Measurements from ENCODE around the gene DYRK3. TPM values are rescaled to one million over a fixed set of nuclear protein-coding genes. Genes with fewer than 3 reads are reported as not detected.

Gene DYRK3
- total and polyA plus RNA-seq, 8 donors = 1.2 to 21.9 (median 2.9) TPM; not detected in 1

- Histone ChIP-seq H3K4me3 (no peak overlapping the region), H3K27me3 (no peaks in the 10 kb centered on the region), H3K4me1 (peaks cover 19 to 40% (median 31%) of the 10 kb centered on the region in 4 donors), H3K9me3 (no peaks in the 10 kb centered on the region), H3K27ac (peak overlapping the region; percentile 3 to 65 (median 34)), H3K36me3 (no peaks in the 10 kb centered on the region)
- TF ChIP-seq POLR2AphosphoS5 (IDR thresholded peaks at IDR 0.05) (no peak), CTCF (IDR thresholded peaks at IDR 0.05) (no peak), EP300 (IDR thresholded peaks at IDR 0.05) (no peak), POLR2A (IDR thresholded peaks at IDR 0.05) (no peak)
- intact Hi-C loops (cut with DNase I; ENCODE audit: low total_unique reads) = no loop called here
- DNase-seq = no peak
- WGBS, 5 donors = 65 to 82% (median 75%) methylated on average over 2 of the region's 2 CpGs
Measured at GRCh38 chr1:206654828-206655227, 19.5 kb downstream of the DYRK3 start.

- no peaks in the 10 kb centered on the region for H3K36me3 ChIP-seq
- intact Hi-C loops (cut with DNase I; ENCODE audit: low total_unique reads) = no loop called here
- no peaks in the 10 kb centered on the region for H3K9me3 ChIP-seq
- peak overlapping the region; percentile 3 to 65 (median 34) for H3K27ac ChIP-seq
- no peak for TF ChIP-seq CTCF (IDR thresholded peaks at IDR 0.05)
- peak in 1 of 3 donors; percentile 18 for TF ChIP-seq POLR2AphosphoS5 (IDR thresholded peaks at IDR 0.05)
- H3K4me3 ChIP-seq = no peak overlapping the region
- H3K27me3 ChIP-seq = no peaks in the 10 kb centered on the region
- WGBS, 5 donors = 23 to 62% (median 42%) methylated on average over 4 of the region's 4 CpGs
- peaks cover 23 to 45% (median 34%) of the 10 kb centered on the region in 4 donors for H3K4me1 ChIP-seq
- peak; percentile 51 to 75 for DNase-seq
Measured at GRCh38 chr1:206655471-206655882, 20.1 kb downstream of the DYRK3 start.

GRCh38 chr1:206656936-206657335, 21.6 kb downstream of the DYRK3 start:
- no peak for TF ChIP-seq EP300 (IDR thresholded peaks at IDR 0.05)
- no peak for TF ChIP-seq CTCF (IDR thresholded peaks at IDR 0.05)
- TF ChIP-seq POLR2AphosphoS5 (IDR thresholded peaks at IDR 0.05) = no peak
- no peak for TF ChIP-seq POLR2A (IDR thresholded peaks at IDR 0.05)
- Histone ChIP-seq H3K36me3 (no peaks in the 10 kb centered on the region), H3K4me3 (no peak overlapping the region), H3K4me1 (peaks cover 23 to 45% (median 34%) of the 10 kb centered on the region in 4 donors), H3K27ac (no peak overlapping the region), H3K27me3 (no peaks in the 10 kb centered on the region), H3K9me3 (no peaks in the 10 kb centered on the region)
- intact Hi-C loops (cut with DNase I; ENCODE audit: low total_unique reads) = no loop called here
- 82 to 90% (median 84%) methylated on average over 3 of the region's 3 CpGs for WGBS, 5 donors
- DNase-seq = no peak

- no peaks in the 10 kb centered on the region for H3K36me3 ChIP-seq
- no peaks in the 10 kb centered on the region for H3K27me3 ChIP-seq
- H3K4me1 ChIP-seq = peaks cover 23 to 46% (median 36%) of the 10 kb centered on the region in 4 donors
- no peak overlapping the region for H3K4me3 ChIP-seq
- H3K9me3 ChIP-seq = no peaks in the 10 kb centered on the region
- peak overlapping the region in 3 of 5 donors; percentile 74 to 80 (median 77) for H3K27ac ChIP-seq
- WGBS, 5 donors = 46 to 70% (median 58%) methylated on average over 5 to 6 of the region's 6 CpGs
- intact Hi-C loops (cut with DNase I; ENCODE audit: low total_unique reads) = no loop called here
- no peak for DNase-seq
- TF ChIP-seq EP300 (IDR thresholded peaks at IDR 0.05) = no peak
- TF ChIP-seq POLR2A (IDR thresholded peaks at IDR 0.05) = no peak
- TF ChIP-seq POLR2AphosphoS5 (IDR thresholded peaks at IDR 0.05) = no peak
- no peak for TF ChIP-seq CTCF (IDR thresholded peaks at IDR 0.05)
Measured at GRCh38 chr1:206657751-206658150, 22.4 kb downstream of the DYRK3 start.

All from stomach (tissue), 9 donors.